GM10847 (cell line): ENCODE data around the gene MAML3.

ENCODE experiments used
- POLR2A ChIP-seq: IDR thresholded peaks from 2 replicates; pipeline ENCODE4 v1.6.1; 2011; ENCODE audit not compliant: insufficient read length; ENCODE audit errors: extremely low read depth

MAML3 gene

DNA sequence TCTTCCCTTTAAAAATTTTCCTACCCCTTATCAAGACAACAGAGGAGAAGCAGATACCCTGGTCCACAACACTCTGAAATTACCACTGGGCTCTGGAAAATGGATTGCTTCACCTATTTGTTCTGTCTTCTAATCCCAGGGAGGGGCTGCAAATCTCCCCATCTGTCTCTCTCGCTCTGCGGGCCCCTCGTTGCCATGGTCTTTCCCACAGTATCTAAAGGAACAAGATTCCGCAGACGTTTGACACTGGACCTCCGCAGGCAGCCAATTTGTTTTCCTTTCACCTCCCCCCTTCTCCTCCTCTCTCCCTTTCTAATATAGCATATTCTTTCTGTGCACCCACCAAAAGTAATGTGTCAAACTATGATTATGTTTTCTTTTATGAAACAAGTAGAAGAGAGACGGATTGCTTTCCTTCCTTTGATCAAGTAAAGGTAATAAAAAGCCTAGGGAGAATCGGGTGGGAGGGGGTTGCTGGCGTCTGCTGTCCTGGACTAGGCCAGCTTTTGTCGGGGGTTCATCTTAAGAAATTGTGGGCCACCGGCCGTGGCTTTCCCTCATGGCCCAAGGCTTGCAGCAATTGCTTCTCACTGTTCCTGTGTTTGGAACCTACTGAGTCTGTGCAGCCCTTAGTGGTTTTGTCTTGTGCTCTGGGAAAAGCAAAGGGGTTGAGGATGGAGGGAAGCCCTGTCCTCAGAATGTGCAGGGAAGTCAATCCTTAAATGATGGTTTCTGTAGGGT lies 407.4 kb downstream of the MAML3 start:
- TF ChIP-seq POLR2A = no peak

DNA sequence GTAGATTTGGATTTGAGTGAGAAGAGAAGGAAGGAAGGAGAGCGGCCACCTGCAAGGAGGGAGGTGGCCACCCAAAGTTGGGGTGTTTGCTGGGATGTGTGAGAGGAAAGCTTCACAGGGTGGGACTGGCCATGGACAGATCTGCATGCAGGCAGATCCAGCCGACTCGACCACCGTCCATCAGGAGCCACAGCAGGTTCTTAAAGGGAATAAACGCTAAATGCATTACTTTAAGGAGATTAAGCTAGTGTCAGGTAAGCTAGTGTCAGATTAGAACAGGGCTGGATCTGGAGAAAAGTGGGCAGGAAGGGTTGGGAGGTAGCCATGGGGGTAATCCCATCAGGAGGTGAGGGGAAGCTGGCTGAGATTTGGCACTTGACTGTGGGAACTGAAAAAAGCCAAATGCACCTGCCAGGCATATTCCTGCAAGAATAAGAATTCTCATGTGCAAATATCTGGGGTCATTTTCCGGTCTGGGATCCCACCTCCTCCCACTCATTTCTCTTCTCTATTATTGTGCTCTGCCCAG lies 408.8 kb downstream of the MAML3 start:
- TF ChIP-seq POLR2A = no peak

GRCh38 chr4:139744232-139744631 lies 409.8 kb downstream of the MAML3 start:
- TF ChIP-seq POLR2A = no peak

- no peak for TF ChIP-seq POLR2A
Observed at GRCh38 chr4:139743027-139743426, 411.0 kb downstream of the MAML3 start.

DNA sequence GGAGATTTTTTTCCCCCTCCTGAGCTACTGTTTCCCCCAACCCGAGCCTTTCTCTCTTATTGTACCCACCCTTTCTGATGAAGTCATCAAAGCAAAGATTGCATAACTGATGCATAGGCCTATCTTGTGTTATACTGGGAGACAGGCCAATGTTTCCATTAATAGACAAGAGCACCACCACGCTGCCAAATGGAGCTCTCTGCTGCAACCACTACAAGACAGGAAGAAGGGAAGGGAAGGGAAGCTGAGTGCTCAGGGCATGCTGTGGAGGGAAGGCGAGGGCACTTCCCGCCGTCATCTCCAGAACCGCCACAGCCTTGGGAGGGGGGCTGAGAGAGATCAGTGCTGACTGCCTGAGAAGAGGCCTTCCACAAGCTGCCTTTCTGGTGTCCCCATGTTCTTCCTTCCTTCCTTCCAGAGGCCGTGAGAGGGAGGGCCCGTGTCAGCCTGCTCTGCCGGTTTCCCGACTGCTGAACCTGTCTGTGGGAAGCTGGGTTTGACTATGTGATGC lies 413.4 kb downstream of the MAML3 start:
- TF ChIP-seq POLR2A = no peak

- TF ChIP-seq POLR2A = no peak
Observed at GRCh38 chr4:139740121-139740520, 413.9 kb downstream of the MAML3 start.

- no peak for TF ChIP-seq POLR2A
Observed at GRCh38 chr4:139738846-139739613, 415.0 kb downstream of the MAML3 start.

DNA sequence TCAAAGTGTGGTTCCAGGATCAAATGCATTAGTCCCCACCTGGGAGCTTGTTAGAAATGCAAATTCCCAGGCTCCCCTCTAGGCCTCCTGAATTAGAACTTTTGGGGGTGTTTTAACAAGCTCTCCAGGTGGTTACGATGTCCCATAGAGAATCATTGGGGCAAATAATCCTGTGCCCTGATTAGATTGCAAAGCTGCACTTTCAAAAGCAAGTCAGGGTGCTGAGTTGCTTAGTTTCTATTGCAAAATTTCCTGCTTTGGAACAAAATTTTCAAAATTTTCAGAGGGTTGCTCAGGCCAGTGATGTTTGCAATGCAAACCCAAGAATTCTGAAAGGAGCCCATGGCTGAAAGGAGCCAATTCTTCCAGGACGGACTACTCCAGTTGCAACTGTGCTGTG lies 417.3 kb downstream of the MAML3 start:
- no peak for TF ChIP-seq POLR2A

DNA sequence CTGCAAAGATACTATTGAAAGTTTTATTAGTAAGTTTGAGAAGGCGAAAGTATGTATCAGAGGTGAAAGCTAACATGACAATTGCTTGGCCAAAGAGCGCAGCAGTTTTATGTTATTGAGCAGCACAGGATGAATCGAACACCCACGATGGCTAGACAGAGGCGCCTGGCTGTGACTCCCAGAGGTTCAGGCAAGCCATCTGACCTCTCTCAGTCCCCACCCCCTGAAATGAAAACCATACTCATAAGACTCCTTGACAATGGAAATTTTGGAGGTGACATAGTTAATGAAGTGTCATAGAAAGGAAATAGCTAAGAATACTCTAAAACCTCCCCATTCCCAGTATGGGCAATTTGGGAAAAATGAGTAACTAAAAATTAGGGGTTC lies 417.7 kb downstream of the MAML3 start:
- TF ChIP-seq POLR2A = no peak

DNA sequence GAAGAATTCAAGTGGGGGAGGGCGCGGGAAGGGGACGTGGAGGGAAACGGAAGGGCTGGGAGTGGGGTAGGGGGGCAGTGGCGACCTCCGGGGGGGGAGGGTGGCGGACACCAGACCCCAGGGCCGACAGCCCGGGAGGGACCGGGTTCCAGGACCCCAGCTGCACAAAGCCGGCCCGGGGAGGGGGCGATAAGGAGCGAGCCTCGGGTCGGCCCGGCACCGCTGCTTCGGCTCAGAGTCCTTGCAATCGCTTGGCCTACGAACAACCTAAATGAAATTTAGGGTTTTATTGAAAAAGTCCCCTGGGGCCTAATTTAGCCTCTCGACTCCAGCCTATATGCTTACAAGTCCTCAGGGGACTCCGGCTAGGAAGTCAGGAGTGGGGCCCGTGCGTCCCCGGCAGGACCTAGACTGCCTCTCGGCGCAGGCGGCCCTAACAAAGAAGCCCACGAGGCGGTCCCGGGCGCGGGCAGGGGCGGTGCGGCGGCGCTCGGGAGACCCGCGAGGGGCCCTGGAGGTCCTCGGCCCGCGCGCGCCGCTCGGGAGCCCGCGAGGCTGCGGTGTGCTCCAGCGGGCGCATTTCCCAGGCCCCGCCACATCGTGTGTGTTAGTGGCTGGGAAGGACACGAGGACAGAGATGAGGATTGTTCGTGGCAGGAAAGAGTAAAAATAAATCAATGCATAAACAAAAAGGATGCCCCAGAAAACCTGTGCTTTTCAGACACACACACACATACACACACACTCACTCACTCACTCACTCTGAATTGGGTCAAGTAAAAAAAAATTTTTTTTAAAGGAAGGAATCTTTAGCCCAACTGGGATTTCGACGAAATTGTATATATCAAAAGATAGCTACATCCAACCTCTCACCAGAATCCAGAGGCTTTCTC lies 418.4 kb downstream of the MAML3 start:
- TF ChIP-seq POLR2A = no peak

DNA sequence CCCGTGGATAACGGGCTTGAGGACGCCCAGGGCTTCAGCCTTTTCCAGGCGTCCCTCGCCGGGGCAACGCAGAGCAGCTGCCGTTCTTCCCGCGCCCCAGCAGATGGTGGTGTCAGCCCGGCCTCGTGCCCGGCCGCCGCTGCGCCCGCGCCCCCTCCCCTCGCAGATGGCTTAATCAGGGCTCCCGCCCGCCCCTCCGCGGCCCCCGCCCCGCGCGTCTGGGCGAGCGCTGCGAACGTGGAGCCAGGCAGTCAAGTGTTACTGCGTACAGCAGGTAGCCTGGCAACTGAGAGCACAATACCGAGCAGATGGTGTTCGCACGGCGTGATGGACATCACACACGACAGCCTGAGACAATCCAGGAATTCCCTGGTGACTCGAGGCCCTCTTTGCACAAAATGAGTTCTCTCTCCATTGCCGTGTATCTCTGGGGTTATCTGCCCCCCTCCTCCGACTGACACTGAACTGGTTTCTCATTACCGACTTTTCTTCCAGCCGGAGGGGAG lies 419.1 kb downstream of the MAML3 start:
- TF ChIP-seq POLR2A = no peak

DNA sequence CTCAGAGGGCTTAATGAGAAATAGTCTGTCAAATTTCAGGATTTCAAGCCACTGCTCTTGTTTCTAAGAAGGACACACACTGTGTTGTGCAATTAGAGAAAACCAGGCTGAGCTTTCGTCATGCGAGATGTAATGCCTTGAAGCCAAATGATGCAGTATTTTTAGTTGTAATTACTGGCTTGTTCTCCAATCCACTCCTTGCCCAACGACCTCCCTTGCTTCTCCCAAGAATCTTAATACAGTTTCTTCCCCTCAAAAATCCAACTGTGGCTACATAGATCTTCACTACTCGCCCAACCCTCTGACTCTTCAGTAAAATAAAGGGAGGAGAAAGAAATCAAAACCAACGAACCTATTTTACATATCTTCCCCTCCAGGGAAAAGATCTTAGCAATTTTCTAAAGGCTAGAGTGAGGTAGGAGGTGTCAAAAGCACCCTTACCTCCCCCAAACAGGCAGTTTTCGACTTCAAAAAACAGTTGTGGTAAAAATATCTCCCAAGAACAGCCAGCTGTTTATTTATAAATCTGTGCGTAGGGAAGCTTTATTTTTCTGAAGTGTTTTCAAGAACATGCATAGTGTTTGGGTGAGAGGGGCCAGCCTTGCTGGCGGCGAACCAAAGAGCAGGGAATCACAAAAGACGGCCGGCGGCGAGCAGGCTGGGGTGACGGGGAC lies 419.6 kb downstream of the MAML3 start:
- no peak for TF ChIP-seq POLR2A

- TF ChIP-seq POLR2A = no peak
Observed at GRCh38 chr4:139732991-139733570, 420.9 kb downstream of the MAML3 start.

GRCh38 chr4:139728840-139729239 lies 425.1 kb downstream of the MAML3 start:
- TF ChIP-seq POLR2A = no peak
